Activated CD4-positive, alpha-beta T cell treated with anti-CD3 and anti-CD28 coated beads, Interleukin-2, Interleukin-4, amounts not matched to agents 100 ng/mL and 50 ng/mL, durations not matched to agents 16 hours and 8 hours (primary cell): ENCODE measurements around the gene DNAJC12.
"Not testable (repeated sequence)": the region's sequence is repeated elsewhere in the genome, so short reads cannot be mapped to it uniquely, and the experiment has no call there.

ENCODE experiments used
- DNase-seq: peaks from one replicate; pipeline ENCODE4 v3.0.0-alpha.2; 2020; ENCODE audit warnings: low spot score

Gene DNAJC12

GRCh38 chr10:67792653-67793052 is 45.3 kb downstream of the DNAJC12 start:
- no peak for DNase-seq

- DNase-seq: peak; percentile 89
These were observed 47.2 kb downstream of the DNAJC12 start for GRCh38 chr10:67790534-67791408.

GRCh38 chr10:67789769-67790168 is 48.2 kb downstream of the DNAJC12 start:
- DNase-seq: no peak

GRCh38 chr10:67788028-67788886 is 49.7 kb downstream of the DNAJC12 start:
- DNase-seq: peak; percentile 87

GRCh38 chr10:67785098-67785497 is 52.9 kb downstream of the DNAJC12 start:
- peak; percentile 40 for DNase-seq

GRCh38 chr10:67784474-67784873 is 53.5 kb downstream of the DNAJC12 start:
- no peak for DNase-seq

- DNase-seq: no peak
These were observed 54.2 kb downstream of the DNAJC12 start for GRCh38 chr10:67783606-67784294.

- no peak for DNase-seq
These were observed 55.5 kb downstream of the DNAJC12 start for GRCh38 chr10:67782530-67782929.

- DNase-seq: no peak
These were observed 57.0 kb downstream of the DNAJC12 start for GRCh38 chr10:67780759-67781538.

- not testable (repeated sequence) for DNase-seq
These were observed 57.8 kb downstream of the DNAJC12 start for GRCh38 chr10:67780204-67780621.

GRCh38 chr10:67779465-67780203 is 58.4 kb downstream of the DNAJC12 start:
- DNase-seq: peak; percentile 83

- no peak for DNase-seq
These were observed 61.6 kb downstream of the DNAJC12 start for GRCh38 chr10:67776371-67776770.

- DNase-seq: no peak
These were observed 62.7 kb downstream of the DNAJC12 start for GRCh38 chr10:67775279-67775678.

GRCh38 chr10:67772894-67773511 is 65.0 kb downstream of the DNAJC12 start:
- DNase-seq: peak; percentile 61

- no peak for DNase-seq
These were observed 65.8 kb downstream of the DNAJC12 start for GRCh38 chr10:67772151-67772550.

GRCh38 chr10:67771200-67771599 is 66.8 kb downstream of the DNAJC12 start:
- DNase-seq: no peak

- no peak for DNase-seq
These were observed 67.5 kb downstream of the DNAJC12 start for GRCh38 chr10:67770537-67770936.

- no peak for DNase-seq
These were observed 70.7 kb downstream of the DNAJC12 start for GRCh38 chr10:67767244-67767643.

GRCh38 chr10:67764012-67764822 is 73.8 kb downstream of the DNAJC12 start:
- peak; percentile 94 for DNase-seq
